Neuronal stem cell (in vitro differentiated cells): ENCODE measurements around the gene SLC35E4.
"Not testable (repeated sequence)": the region's sequence is repeated elsewhere in the genome, so short reads cannot be mapped to it uniquely, and the experiment has no call there.

Experiments used
- DNase-seq: peaks from one replicate; pipeline ENCODE4 v3.0.0-alpha.2; 2013; ENCODE audit warnings: low spot score
- H2AFZ ChIP-seq: one replicate; pipeline ENCODE4 v1.6.1; 2013; ENCODE audit warnings: mild to moderate bottlenecking, low read length, inconsistent platforms
- H2AK5ac ChIP-seq: 2 replicates; pipeline ENCODE4 v1.6.1; 2013; ENCODE audit warnings: low read depth, mild to moderate bottlenecking, inconsistent platforms, low read length, moderate library complexity, mixed read lengths
- H2BK120ac ChIP-seq: 2 replicates; pipeline ENCODE4 v1.6.1; 2013; ENCODE audit warnings: low read depth, mild to moderate bottlenecking, inconsistent platforms, low read length, moderate library complexity, mixed read lengths
- H2BK12ac ChIP-seq: one replicate; pipeline ENCODE4 v1.6.1; 2013; ENCODE audit warnings: low read length, inconsistent platforms
- H2BK15ac ChIP-seq: 2 replicates; pipeline ENCODE4 v1.6.1; 2013; ENCODE audit warnings: mild to moderate bottlenecking, low read length, inconsistent platforms, mixed read lengths
- H2BK5ac ChIP-seq: one replicate; pipeline ENCODE4 v1.6.1; 2013; ENCODE audit warnings: inconsistent platforms, mild to moderate bottlenecking, low read length, moderate library complexity
- H3K14ac ChIP-seq: one replicate; pipeline ENCODE4 v1.6.1; 2013; ENCODE audit warnings: low read length, inconsistent platforms
- H3K18ac ChIP-seq: 2 replicates; pipeline ENCODE4 v1.6.1; 2013; ENCODE audit warnings: low read length, inconsistent platforms
- H3K23ac ChIP-seq: 2 replicates; pipeline ENCODE4 v1.6.1; 2013; ENCODE audit warnings: low read depth, mild to moderate bottlenecking, mixed read lengths, low read length, inconsistent platforms; ENCODE audit not compliant: poor library complexity
- H3K27ac ChIP-seq: replicated peaks from 3 replicates; pipeline ENCODE4 v1.5.1; 2013; ENCODE audit warnings: low read length, inconsistent platforms
- H3K27me3 ChIP-seq, 3 experiments: 2 replicates each; pipeline ENCODE4 v1.6.1; 2013; ENCODE audit warnings: low read length in 3 of 3, mild to moderate bottlenecking in 2 of 3, inconsistent platforms in 1 of 3, low read depth in 1 of 3, mixed read lengths in 1 of 3, moderate library complexity in 1 of 3; ENCODE audit not compliant: control insufficient read depth in 3 of 3, insufficient read depth in 3 of 3
- H3K36me3 ChIP-seq, 2 donors: replicated peaks in 1 of 2; 2 replicates each; pipeline ENCODE4 v1.6.1; 2013; ENCODE audit warnings: low read length in 2 of 2; ENCODE audit not compliant: control insufficient read depth in 2 of 2, insufficient read depth in 2 of 2
- H3K4ac ChIP-seq: 2 replicates; pipeline ENCODE4 v1.6.1; 2013; ENCODE audit warnings: inconsistent platforms, mild to moderate bottlenecking, low read length, moderate library complexity
- H3K4me1 ChIP-seq, 2 donors: 1 replicate in 1 of 2; 2 replicates in 1 of 2; pipeline ENCODE4 v1.6.1; 2013; ENCODE audit warnings: low read length in 2 of 2, low read depth in 1 of 2; ENCODE audit not compliant: control insufficient read depth in 2 of 2, insufficient read depth in 1 of 2
- H3K4me2 ChIP-seq: one replicate; pipeline ENCODE4 v1.6.1; 2013; ENCODE audit warnings: mild to moderate bottlenecking, low read length, inconsistent platforms; ENCODE audit not compliant: insufficient read depth, poor library complexity, severe bottlenecking
- H3K4me3 ChIP-seq, 2 donors: 2 replicates each; pipeline ENCODE4 v1.5.1; 2013; ENCODE audit warnings: low read length in 2 of 2, mild to moderate bottlenecking in 2 of 2, inconsistent platforms in 1 of 2, moderate library complexity in 1 of 2
- H3K79me1 ChIP-seq: one replicate; pipeline ENCODE4 v1.6.1; 2013; ENCODE audit warnings: low read depth, mild to moderate bottlenecking, inconsistent platforms, low read length, moderate library complexity
- H3K9ac ChIP-seq: one replicate; pipeline ENCODE4 v1.6.1; 2013; ENCODE audit warnings: mild to moderate bottlenecking, low read depth, low read length, inconsistent platforms; ENCODE audit not compliant: poor library complexity
- H3K9me3 ChIP-seq, 2 donors: replicated peaks in 1 of 2; 2 replicates each; pipeline versions ENCODE3 to v1.6.1; 2013; ENCODE audit warnings: low read length in 2 of 2, mild to moderate bottlenecking in 2 of 2, inconsistent platforms in 1 of 2, low read depth in 1 of 2, mixed read lengths in 1 of 2, moderate library complexity in 1 of 2; ENCODE audit not compliant: control insufficient read depth in 2 of 2, insufficient read depth in 1 of 2
- H4K8ac ChIP-seq: one replicate; pipeline ENCODE4 v1.6.1; 2013; ENCODE audit warnings: low read depth, mild to moderate bottlenecking, inconsistent platforms, low read length, moderate library complexity
- H4K91ac ChIP-seq: one replicate; pipeline ENCODE4 v1.6.1; 2013; ENCODE audit warnings: low read length, low read depth, mild to moderate bottlenecking, inconsistent platforms; ENCODE audit not compliant: poor library complexity
- WGBS, 2 donors: extraction: QIAGEN DNeasy Blood & Tissue Kit; methylation state at CpG; one replicate each; pipeline ENCODE4 v1.1.7; 2013; ENCODE audit warnings: missing lambda C conversion rate in 2 of 2, mixed read lengths in 1 of 2; ENCODE audit not compliant: insufficient read length in 2 of 2, insufficient replicate concordance in 1 of 2; ENCODE audit errors: extremely low coverage in 2 of 2; 5-methylcytosine and 5-hydroxymethylcytosine counted together

The SLC35E4 gene

DNA sequence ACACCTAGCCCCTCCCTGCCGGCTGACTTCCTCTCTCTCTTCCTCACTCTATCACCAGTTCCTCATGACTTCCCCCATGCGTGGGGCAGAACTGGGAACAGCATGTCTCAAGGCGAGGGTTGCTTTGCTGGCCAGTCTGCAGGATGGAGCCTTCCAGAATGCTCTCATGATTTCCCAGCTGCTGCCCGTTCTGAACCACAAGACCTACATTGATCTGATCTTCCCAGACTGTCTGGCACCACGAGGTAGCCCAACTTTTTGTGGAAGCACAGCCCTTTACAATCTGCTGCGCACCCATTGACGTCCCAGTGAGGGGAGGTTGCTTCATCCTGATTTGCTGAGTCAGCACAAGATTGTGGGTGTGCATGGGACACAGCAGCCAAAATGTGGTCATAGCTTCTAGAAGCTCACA is 20.0 kb upstream of the SLC35E4 start:
- Histone ChIP-seq H3K4me3 (no peak overlapping the region), H3K9me3 (no peaks in the 10 kb centered on the region), H3K4me1 (no peaks in the 10 kb centered on the region), H3K36me3 (peaks cover 60 to 96% of the 10 kb centered on the region in 2 donors), H3K79me1 (no peaks in the 10 kb centered on the region), H2BK12ac (no peak overlapping the region), H3K23ac (no peak overlapping the region), H3K4me2 (no peak overlapping the region), H4K8ac (no peak overlapping the region), H3K27me3 (no peaks in the 10 kb centered on the region), H2AK5ac (no peak overlapping the region), H2BK15ac (no peak overlapping the region), H4K91ac (no peak overlapping the region), H3K9ac (no peak overlapping the region), H2BK5ac (no peak overlapping the region), H3K27ac (no peak overlapping the region), H3K4ac (no peak overlapping the region), H3K18ac (no peak overlapping the region), H2AFZ (no peak overlapping the region), H2BK120ac (no peak overlapping the region), H3K14ac (no peak overlapping the region)
- no CpG with 5 or more reads among the region's 7 CpGs for WGBS, 2 donors
- no peak for DNase-seq

DNA sequence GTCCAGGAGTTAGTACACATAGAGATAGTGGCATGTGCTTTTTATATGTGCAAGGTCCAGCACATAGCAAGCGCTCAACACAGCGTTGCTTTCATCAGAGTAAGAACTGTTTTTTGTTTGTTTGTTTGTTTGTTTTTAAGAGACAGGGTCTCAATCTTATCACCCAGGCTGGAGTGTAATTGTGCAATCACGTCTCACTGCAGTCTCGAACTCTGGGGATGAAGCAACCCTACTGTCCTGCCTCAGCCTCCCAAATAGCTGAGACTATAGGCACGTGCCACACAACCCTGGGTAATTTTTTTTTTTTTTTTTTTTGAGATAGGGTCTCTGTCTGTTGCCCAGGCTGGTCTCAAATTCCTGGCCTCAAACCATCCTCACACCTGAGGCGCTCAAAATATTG is 17.8 kb upstream of the SLC35E4 start:
- Histone ChIP-seq H3K36me3 (peaks cover 59 to 96% of the 10 kb centered on the region in 2 donors), H3K4me1 (no peaks in the 10 kb centered on the region)
- WGBS, 2 donors: no CpG with 5 or more reads among the region's 6 CpGs

DNA sequence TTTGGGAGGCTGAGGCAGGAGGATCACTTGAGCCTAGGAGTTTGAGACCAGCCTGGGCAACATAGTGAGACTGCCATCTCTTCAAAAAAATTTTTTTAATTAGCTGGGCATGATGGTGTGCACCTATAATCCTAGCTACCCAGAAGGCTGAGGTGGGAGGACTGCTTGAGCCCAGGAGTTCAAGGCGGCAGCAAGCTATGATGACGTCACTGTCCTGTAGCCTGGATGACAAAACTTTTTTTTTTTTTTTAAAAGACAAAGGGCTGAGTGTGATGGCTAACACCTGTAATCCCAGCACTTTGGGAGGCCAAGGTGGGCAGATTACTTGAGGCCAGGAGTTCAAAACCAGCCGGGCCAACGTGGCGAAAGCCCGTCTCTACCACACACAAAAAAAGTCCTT is 15.7 kb upstream of the SLC35E4 start:
- H2BK15ac ChIP-seq, H2BK5ac ChIP-seq, H3K27me3 ChIP-seq, H3K18ac ChIP-seq, H2AK5ac ChIP-seq, H3K27ac ChIP-seq, H4K91ac ChIP-seq, H2AFZ ChIP-seq, H3K4me3 ChIP-seq, H4K8ac ChIP-seq, H3K9me3 ChIP-seq, H3K4me1 ChIP-seq, H3K79me1 ChIP-seq, DNase-seq, H3K4me2 ChIP-seq, H2BK120ac ChIP-seq, H3K4ac ChIP-seq, H2BK12ac ChIP-seq, H3K9ac ChIP-seq, H3K23ac ChIP-seq, H3K14ac ChIP-seq: not testable (repeated sequence)
- no CpG with 5 or more reads among the region's 6 CpGs for WGBS, 2 donors
- H3K36me3 ChIP-seq: peaks cover 46 to 91% of the 10 kb centered on the region in 2 donors

More for the DNA sequence above, 17.8 kb upstream of the SLC35E4 start:
- Histone ChIP-seq H3K27me3 (no peaks in the 10 kb centered on the region), H2BK12ac (no peak overlapping the region), H3K4me2 (no peak overlapping the region), H2BK15ac (no peak overlapping the region), H2AK5ac (no peak overlapping the region), H3K23ac (no peak overlapping the region), H3K4me3 (no peak overlapping the region), H3K27ac (no peak overlapping the region), H3K14ac (no peak overlapping the region), H2BK120ac (no peak overlapping the region), H4K91ac (no peak overlapping the region), H3K9ac (no peak overlapping the region), H2AFZ (no peak overlapping the region), H3K79me1 (no peaks in the 10 kb centered on the region), H4K8ac (no peak overlapping the region), H3K4ac (no peak overlapping the region), H3K9me3 (no peaks in the 10 kb centered on the region), H2BK5ac (no peak overlapping the region), H3K18ac (no peak overlapping the region)
- DNase-seq: no peak

DNA sequence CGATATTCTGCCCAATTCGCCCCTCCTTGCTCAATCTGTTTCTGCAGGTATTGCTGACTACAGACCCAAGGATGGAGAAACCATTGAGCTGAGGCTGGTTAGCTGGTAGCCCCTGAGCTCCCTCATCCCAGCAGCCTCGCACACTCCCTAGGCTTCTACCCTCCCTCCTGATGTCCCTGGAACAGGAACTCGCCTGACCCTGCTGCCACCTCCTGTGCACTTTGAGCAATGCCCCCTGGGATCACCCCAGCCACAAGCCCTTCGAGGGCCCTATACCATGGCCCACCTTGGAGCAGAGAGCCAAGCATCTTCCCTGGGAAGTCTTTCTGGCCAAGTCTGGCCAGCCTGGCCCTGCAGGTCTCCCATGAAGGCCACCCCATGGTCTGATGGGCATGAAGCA is 9.2 kb upstream of the SLC35E4 start:
- Histone ChIP-seq H3K14ac (no peak overlapping the region), H3K27ac (no peak overlapping the region), H4K8ac (no peak overlapping the region), H3K79me1 (no peaks in the 10 kb centered on the region), H3K4me2 (no peak overlapping the region), H3K4me3 (no peak overlapping the region), H3K27me3 (no peaks in the 10 kb centered on the region), H2BK12ac (no peak overlapping the region), H2AFZ (no peak overlapping the region), H3K36me3 (peaks cover 16 to 46% of the 10 kb centered on the region in 2 donors), H2BK5ac (no peak overlapping the region), H3K4ac (no peak overlapping the region), H3K23ac (no peak overlapping the region), H2AK5ac (no peak overlapping the region), H2BK120ac (no peak overlapping the region), H4K91ac (no peak overlapping the region), H3K9me3 (no peaks in the 10 kb centered on the region), H3K18ac (no peak overlapping the region), H2BK15ac (no peak overlapping the region), H3K4me1 (no peaks in the 10 kb centered on the region), H3K9ac (no peak overlapping the region)
- DNase-seq: no peak
- no CpG with 5 or more reads among the region's 5 CpGs for WGBS, 2 donors
